Measurements from ENCODE around the gene ASB5.
"Not testable (repeated sequence)": the region's sequence is repeated elsewhere in the genome, so short reads cannot be mapped to it uniquely, and the experiment has no call there.

ASB5 gene

DNA sequence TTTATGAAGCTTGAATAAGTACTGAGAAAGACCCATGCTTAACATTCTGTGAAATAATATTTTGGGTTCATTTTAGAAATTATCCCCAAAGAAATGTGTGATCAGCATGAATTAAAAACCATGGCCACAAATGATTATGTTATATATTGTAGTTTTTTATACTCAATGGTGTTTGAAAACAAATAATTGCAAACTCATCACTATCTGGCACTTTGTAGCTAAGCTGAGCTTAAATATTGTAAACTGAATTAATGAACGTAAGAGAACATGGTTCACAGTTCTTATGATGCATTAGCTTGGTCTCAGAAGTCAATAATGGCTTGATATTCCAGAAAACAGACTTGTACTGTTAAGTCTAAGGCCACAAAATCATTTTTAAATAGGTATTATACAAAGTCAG is 24.6 kb upstream of the ASB5 start:
- Mint-ChIP-seq H3K27ac (no peak overlapping the region), H3K36me3 (no peaks in the 10 kb centered on the region), H3K9me3 (no peaks in the 10 kb centered on the region), H3K27me3 (peaks cover 3% of the 10 kb centered on the region), H3K4me1 (no peaks in the 10 kb centered on the region), H3K4me3 (no peak overlapping the region)
- DNase-seq (ENCODE audit: low spot score in 2 of 2): no peak
- no peak for ATAC-seq (ENCODE audit: low read depth)

DNA sequence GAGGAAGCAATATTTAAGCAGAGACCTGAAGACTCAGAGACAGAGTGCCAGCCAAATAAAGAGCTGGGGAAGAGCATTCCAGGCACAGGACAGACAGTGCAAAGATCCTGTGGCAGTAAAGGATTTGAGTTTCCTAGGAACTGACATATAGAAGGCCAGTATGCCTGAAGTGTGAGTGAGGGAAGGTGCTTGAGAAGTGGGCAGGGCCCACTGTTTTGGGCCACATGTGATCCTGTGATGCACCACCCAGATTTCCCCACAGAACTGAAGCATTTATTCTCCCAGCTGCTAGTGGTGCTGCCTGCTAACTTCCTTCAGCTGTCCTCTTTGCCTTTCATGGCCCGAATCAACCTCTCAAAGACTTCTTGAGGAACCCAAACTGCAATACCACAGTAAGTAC is 23.9 kb upstream of the ASB5 start:
- no peak for DNase-seq (ENCODE audit: low spot score in 2 of 2)
- peaks cover 3% of the 10 kb centered on the region for H3K27me3 Mint-ChIP-seq
- H3K4me1 Mint-ChIP-seq: no peaks in the 10 kb centered on the region
- no peak for ATAC-seq (ENCODE audit: low read depth)
- H3K9me3 Mint-ChIP-seq: no peaks in the 10 kb centered on the region
- no peaks in the 10 kb centered on the region for H3K36me3 Mint-ChIP-seq
- no peak overlapping the region for H3K27ac Mint-ChIP-seq
- H3K4me3 Mint-ChIP-seq: no peak overlapping the region

DNA sequence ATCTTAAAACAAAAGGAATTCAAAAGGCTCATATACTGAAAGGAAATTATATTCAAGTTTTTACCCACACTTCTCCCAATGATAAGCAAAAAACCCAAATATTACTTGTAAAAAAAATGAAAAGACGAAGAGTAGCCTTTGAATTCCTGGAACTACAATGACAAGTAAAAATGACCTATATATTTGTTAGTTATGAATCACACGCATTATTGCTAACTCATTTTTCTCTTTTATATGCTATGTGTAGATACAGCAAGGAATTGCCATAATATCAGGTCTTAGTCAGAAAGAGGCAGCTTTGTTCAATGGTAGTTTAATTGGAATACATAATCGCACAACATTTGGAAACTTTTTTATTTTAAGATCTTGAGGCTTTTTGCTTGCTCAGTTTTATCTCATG is 22.7 kb upstream of the ASB5 start:
- no peak for DNase-seq (ENCODE audit: low spot score in 2 of 2)
- Mint-ChIP-seq H3K4me3 (no peak overlapping the region), H3K36me3 (no peaks in the 10 kb centered on the region), H3K4me1 (no peaks in the 10 kb centered on the region), H3K9me3 (no peaks in the 10 kb centered on the region), H3K27ac (no peak overlapping the region), H3K27me3 (peaks cover 3% of the 10 kb centered on the region)
- ATAC-seq (ENCODE audit: low read depth): no peak

DNA sequence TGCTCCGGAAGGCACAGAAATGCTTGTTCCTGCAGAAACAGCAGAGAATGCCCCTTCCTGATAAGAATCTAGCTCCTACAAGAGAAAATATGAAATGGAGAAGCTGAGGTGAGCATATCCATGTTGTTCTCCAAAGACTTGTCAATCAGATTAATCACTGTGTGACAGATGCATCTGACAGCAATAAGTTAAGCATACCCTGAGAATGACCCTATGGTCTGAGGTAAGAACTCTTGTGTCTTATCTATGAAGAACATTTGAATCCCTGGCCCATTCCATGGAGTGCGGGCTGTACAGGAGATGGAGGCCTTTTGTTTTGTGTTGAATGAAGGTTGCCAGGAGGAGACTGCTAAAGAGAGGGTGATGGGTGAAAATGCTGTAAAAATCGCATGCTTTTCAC is 21.5 kb upstream of the ASB5 start:
- no peak overlapping the region for H3K4me3 Mint-ChIP-seq
- no peaks in the 10 kb centered on the region for H3K4me1 Mint-ChIP-seq
- H3K36me3 Mint-ChIP-seq: no peaks in the 10 kb centered on the region
- H3K9me3 Mint-ChIP-seq: no peaks in the 10 kb centered on the region
- H3K27ac Mint-ChIP-seq: no peak overlapping the region
- peaks cover 3% of the 10 kb centered on the region for H3K27me3 Mint-ChIP-seq
- ATAC-seq (ENCODE audit: low read depth) (no peak), DNase-seq (ENCODE audit: low spot score in 2 of 2) (no peak)

DNA sequence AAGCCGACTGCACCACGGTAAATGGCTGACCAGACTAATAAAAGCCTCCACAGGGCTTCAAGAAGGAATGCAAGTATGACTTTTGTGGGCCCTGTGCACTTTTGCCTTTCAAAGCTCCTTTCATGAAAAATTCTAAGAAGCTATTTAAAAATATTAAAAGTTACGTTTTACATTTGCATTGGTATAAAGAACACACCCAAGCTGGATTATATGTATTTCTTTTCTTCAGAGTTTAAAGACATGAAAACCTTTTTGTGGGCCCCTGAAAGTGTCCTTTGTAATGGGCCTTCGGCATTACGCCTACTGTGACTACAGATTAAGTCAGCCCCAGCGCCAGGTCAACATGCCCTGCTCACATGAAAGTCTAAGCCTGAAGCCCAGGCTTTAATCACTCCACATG is 20.5 kb upstream of the ASB5 start:
- H3K27ac Mint-ChIP-seq: no peak overlapping the region
- DNase-seq (ENCODE audit: low spot score in 2 of 2): no peak
- H3K4me3 Mint-ChIP-seq: no peak overlapping the region
- no peaks in the 10 kb centered on the region for H3K36me3 Mint-ChIP-seq
- H3K9me3 Mint-ChIP-seq: no peaks in the 10 kb centered on the region
- ATAC-seq (ENCODE audit: low read depth): no peak
- no peaks in the 10 kb centered on the region for H3K4me1 Mint-ChIP-seq
- peaks cover 3% of the 10 kb centered on the region for H3K27me3 Mint-ChIP-seq

DNA sequence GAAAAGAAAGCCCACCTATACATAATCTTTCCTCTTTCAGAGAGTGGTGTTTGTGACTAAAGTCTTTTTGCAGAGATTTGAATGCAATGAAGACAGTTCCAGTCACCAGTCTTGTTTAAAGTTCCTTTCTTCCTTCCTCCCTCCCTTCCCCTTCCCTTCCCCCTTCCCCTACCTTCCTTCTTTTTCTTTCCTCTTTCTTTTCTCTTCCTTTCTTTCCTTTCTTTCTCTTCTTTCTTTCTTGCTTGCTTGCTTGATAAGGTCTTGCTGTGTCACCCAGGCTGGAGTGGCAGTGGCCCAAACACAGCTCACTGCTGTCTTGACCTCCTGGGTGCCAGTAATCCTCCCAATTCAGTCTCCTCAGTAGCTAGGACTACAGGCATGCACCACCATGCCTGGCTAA is 19.0 kb upstream of the ASB5 start:
- no peaks in the 10 kb centered on the region for H3K36me3 Mint-ChIP-seq
- no peaks in the 10 kb centered on the region for H3K4me1 Mint-ChIP-seq
- H3K27me3 Mint-ChIP-seq: peaks cover 3% of the 10 kb centered on the region
- DNase-seq (ENCODE audit: low spot score in 2 of 2): no peak
- no peaks in the 10 kb centered on the region for H3K9me3 Mint-ChIP-seq
- H3K27ac Mint-ChIP-seq: no peak overlapping the region
- H3K4me3 Mint-ChIP-seq: no peak overlapping the region
- ATAC-seq (ENCODE audit: low read depth): no peak

DNA sequence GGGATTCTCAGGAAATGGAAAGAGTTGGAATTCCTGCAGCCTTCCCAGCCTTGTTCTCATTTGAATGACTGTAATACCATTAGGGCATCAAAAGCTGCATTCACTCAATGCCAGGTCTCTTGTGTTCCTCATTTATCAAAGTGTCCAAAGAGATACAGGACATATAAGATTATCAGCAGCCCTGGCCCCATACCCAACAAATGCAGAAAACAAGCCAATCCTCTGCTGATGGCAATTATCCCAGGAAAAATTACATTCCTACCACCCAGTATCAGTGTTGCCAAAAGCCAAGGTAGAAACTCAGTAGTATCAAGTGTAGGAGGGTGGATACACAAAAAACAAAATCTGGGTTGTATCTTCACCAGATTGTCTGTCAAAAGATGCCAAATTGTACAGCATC is 18.5 kb upstream of the ASB5 start:
- peaks cover 3% of the 10 kb centered on the region for H3K27me3 Mint-ChIP-seq
- H3K9me3 Mint-ChIP-seq: no peaks in the 10 kb centered on the region
- ATAC-seq (ENCODE audit: low read depth): no peak
- no peak overlapping the region for H3K27ac Mint-ChIP-seq
- no peak for DNase-seq (ENCODE audit: low spot score in 2 of 2)
- H3K4me3 Mint-ChIP-seq: no peak overlapping the region
- H3K4me1 Mint-ChIP-seq: no peaks in the 10 kb centered on the region
- peaks cover under 1% of the 10 kb centered on the region for H3K36me3 Mint-ChIP-seq

DNA sequence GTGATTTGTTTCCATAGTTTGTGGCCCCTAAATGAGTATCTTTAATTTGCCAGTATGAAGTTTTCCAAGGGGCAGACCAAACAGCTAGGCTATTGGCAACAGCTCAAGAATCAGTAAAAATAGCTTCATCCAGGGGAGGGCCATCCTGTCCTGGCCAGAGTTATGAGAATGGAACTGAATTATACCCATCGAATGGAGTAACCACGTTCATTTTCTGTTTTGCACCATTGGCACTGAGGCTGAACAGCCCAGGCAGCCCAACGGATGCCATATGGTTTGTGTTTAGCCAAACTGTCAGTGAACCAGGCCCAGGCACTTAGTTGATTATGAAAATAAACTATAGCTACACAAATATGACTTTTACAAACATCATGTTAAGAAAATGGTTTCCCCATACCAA is 17.7 kb upstream of the ASB5 start:
- no peak for DNase-seq (ENCODE audit: low spot score in 2 of 2)
- Mint-ChIP-seq H3K27me3 (peaks cover 3% of the 10 kb centered on the region), H3K9me3 (no peaks in the 10 kb centered on the region), H3K4me3 (no peak overlapping the region), H3K27ac (no peak overlapping the region), H3K36me3 (peaks cover 2% of the 10 kb centered on the region), H3K4me1 (no peaks in the 10 kb centered on the region)
- ATAC-seq (ENCODE audit: low read depth): no peak

DNA sequence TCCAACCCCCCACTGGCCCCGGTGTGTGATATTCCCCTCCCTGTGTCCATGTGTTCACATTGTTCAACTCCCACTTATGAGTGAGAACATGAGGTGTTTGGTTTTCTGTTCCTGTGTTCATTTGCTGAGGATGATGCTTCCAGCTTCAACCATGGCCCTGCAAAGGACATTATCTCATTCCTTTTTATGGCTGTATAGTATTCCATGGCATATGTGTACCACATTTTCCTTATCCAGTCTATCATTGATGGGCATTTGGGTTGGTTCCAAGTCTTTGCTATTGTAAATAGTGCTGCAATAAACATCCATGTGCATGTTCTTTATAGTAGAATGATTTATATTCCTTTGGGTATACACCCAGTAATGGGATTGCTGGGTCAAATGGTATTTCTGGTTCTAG is 10.5 kb upstream of the ASB5 start:
- H3K4me1 Mint-ChIP-seq; H3K9me3 Mint-ChIP-seq; ATAC-seq (ENCODE audit: low read depth); DNase-seq (ENCODE audit: low spot score in 2 of 2); H3K27me3 Mint-ChIP-seq; H3K27ac Mint-ChIP-seq; H3K36me3 Mint-ChIP-seq; H3K4me3 Mint-ChIP-seq: not testable (repeated sequence)

DNA sequence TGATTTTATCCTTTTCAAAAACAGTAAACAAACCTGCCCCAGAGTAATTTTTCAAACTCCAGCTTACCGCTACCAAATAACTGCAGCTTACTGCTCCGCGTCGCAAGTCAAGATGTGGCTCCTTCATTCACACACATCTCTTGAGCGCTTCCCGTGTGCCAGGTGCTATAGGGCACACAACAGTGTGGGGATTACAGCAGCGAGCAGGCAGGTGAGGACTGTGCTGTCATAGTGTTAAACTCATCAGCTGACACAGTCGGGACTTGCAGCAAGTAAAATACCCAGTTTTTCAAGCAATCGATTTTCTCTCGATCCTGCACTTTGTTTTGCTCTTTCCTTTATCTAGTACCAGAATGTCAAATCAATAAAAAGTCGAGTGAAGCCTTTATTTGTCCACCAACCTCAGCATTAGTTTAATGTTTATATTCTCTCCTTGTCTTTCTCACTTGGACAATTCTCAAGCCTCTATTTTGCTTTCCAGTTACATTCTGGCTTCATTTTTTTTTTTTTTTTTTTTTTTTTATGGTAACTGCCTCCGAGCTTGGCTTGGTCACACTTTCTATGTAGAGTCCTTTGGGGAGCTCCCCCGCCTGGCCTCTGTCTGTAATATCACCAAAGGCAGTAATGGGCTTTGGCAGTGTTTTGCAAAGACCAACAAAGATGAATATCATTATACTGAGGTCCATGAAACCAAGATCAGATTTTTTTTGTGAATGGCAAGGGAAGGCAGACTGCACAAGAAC is 8.3 kb upstream of the ASB5 start:
- no peaks in the 10 kb centered on the region for H3K36me3 Mint-ChIP-seq
- H3K27ac Mint-ChIP-seq: no peak overlapping the region
- peak in 1 of 2 donors; percentile 11 for DNase-seq (ENCODE audit: low spot score in 2 of 2)
- H3K4me3 Mint-ChIP-seq: no peak overlapping the region
- H3K4me1 Mint-ChIP-seq: no peaks in the 10 kb centered on the region
- peak; percentile 65 for ATAC-seq (ENCODE audit: low read depth)
- no peaks in the 10 kb centered on the region for H3K9me3 Mint-ChIP-seq
- H3K27me3 Mint-ChIP-seq: peaks cover 4% of the 10 kb centered on the region

DNA sequence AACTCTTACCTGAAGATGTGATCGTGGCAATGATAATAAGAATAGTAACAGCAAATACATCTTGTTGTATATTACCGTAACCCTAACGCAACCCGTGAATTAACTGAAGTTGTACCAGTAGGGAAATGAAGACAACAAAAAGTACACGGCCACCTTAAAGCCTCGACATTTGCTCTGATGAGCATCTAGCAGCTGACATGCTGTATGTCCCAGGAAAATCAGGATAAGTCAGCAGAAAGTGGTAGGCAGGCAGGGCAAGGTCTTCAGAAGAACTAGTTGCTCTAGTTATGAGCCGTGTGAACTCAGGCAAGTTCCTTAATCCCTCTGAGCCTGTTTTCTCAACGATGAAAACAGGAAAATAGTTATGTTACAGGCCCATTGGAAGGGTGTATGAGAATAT is 7.7 kb upstream of the ASB5 start:
- DNase-seq (ENCODE audit: low spot score in 2 of 2): no peak
- Mint-ChIP-seq H3K4me1 (no peaks in the 10 kb centered on the region), H3K27ac (no peak overlapping the region), H3K4me3 (no peak overlapping the region), H3K9me3 (no peaks in the 10 kb centered on the region), H3K36me3 (no peaks in the 10 kb centered on the region), H3K27me3 (peaks cover 4% of the 10 kb centered on the region)
- no peak for ATAC-seq (ENCODE audit: low read depth)

DNA sequence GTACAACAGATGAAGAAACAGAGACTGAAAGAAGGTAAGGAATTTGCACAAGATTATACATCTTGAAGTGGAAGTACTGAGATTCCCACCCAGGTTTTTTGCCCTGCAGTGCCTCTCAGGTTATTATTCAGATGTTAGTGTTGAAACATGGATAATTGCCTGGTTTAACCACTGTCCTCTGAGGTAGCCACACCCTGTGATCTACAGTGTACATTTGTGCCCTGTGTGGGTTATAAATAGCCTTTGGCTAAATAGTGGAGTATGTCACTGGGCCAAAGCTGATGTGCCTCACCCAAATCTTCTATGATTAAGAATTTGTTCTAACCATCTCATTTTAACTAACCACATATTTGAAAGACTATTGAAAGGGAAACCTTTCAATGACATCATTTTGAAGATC is 5.4 kb upstream of the ASB5 start:
- no peaks in the 10 kb centered on the region for H3K4me1 Mint-ChIP-seq

DNA sequence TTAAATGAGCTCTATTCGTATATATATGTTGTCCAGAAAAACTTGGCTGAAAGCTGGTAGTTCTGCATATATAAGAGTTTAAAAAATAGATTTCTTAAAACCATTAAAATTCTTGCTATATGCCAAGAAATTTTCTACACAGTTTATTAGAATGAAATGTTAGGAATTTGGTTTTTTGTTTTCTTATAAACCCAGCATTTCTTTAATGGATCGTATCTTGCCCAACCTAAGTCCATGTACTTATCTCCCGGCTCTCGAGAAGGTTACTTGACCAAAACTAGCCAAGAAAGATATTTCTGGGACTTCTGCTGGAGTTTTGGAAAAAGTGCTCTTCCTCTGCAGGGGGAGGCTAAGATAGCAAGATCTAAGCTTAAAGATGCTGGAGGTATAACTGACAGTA is 4.7 kb upstream of the ASB5 start:
- no peak overlapping the region for H3K4me3 Mint-ChIP-seq
- H3K4me1 Mint-ChIP-seq: no peaks in the 10 kb centered on the region
- H3K27ac Mint-ChIP-seq: no peak overlapping the region
- no peak for ATAC-seq (ENCODE audit: low read depth)
- no peaks in the 10 kb centered on the region for H3K36me3 Mint-ChIP-seq
- no peak for DNase-seq (ENCODE audit: low spot score in 2 of 2)
- H3K9me3 Mint-ChIP-seq: no peaks in the 10 kb centered on the region
- H3K27me3 Mint-ChIP-seq: peaks cover 4% of the 10 kb centered on the region

More for the DNA sequence above, 5.4 kb upstream of the ASB5 start:
- Mint-ChIP-seq H3K27me3 (peaks cover 4% of the 10 kb centered on the region), H3K36me3 (no peaks in the 10 kb centered on the region), H3K27ac (no peak overlapping the region), H3K4me3 (no peak overlapping the region), H3K9me3 (no peaks in the 10 kb centered on the region)
- no peak for DNase-seq (ENCODE audit: low spot score in 2 of 2)
- no peak for ATAC-seq (ENCODE audit: low read depth)

DNA sequence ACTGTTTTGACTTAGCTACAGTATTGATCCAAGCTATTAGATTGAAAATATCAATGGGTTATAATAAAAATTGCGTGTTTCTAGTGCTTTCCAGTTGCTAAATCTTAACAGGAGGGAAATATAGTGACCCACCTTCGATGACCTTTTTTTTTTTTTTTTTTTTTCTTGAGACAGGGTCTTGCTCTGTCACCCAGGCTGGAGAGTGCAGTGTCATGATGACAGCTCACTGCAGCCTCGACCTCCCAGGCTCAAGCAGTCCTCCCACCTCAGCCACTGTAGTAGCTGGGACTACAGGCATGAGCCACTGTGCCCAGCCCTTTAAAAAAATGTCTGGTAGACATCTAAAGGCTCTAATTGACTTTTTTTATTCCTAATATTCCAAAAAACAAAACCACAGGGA is 3.8 kb upstream of the ASB5 start:
- no peak for ATAC-seq (ENCODE audit: low read depth)
- H3K27me3 Mint-ChIP-seq: peaks cover 4% of the 10 kb centered on the region
- H3K4me3 Mint-ChIP-seq: no peak overlapping the region
- DNase-seq (ENCODE audit: low spot score in 2 of 2): no peak
- no peaks in the 10 kb centered on the region for H3K36me3 Mint-ChIP-seq
- no peaks in the 10 kb centered on the region for H3K4me1 Mint-ChIP-seq
- H3K27ac Mint-ChIP-seq: no peak overlapping the region
- H3K9me3 Mint-ChIP-seq: no peaks in the 10 kb centered on the region

DNA sequence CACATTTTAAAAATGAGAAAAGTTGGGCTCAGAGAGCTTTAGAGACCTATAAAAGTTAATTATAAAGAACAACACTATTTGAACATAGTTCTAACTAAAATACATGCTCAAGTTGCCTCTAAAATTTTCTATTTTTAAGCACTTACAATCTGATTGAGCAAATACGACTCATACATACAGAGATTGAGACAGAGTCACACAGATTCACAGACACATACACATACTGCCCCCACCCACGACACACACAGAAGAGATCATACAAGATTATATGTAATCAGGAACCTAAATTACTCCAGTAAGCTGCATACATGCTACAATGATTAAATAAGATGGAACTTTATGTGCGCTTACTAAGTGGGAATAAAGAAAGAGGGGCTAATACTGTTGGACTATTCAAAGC is 2.7 kb upstream of the ASB5 start:
- Mint-ChIP-seq H3K4me3 (no peak overlapping the region), H3K36me3 (no peaks in the 10 kb centered on the region), H3K27ac (no peak overlapping the region), H3K27me3 (peaks cover 4% of the 10 kb centered on the region), H3K9me3 (no peaks in the 10 kb centered on the region), H3K4me1 (no peaks in the 10 kb centered on the region)
- no peak for ATAC-seq (ENCODE audit: low read depth)
- no peak for DNase-seq (ENCODE audit: low spot score in 2 of 2)
